ENCODE data around the gene PDHX. TPM values are rescaled to one million over a fixed set of nuclear protein-coding genes. Genes with fewer than 3 reads are reported as not detected.
"Not testable (repeated sequence)": the region's sequence is repeated elsewhere in the genome, so short reads cannot be mapped to it uniquely, and the experiment has no call there.

The PDHX gene
- polyA plus RNA-seq, 3 donors, result 37.6 to 41.9 (median 40.0) TPM

DNA sequence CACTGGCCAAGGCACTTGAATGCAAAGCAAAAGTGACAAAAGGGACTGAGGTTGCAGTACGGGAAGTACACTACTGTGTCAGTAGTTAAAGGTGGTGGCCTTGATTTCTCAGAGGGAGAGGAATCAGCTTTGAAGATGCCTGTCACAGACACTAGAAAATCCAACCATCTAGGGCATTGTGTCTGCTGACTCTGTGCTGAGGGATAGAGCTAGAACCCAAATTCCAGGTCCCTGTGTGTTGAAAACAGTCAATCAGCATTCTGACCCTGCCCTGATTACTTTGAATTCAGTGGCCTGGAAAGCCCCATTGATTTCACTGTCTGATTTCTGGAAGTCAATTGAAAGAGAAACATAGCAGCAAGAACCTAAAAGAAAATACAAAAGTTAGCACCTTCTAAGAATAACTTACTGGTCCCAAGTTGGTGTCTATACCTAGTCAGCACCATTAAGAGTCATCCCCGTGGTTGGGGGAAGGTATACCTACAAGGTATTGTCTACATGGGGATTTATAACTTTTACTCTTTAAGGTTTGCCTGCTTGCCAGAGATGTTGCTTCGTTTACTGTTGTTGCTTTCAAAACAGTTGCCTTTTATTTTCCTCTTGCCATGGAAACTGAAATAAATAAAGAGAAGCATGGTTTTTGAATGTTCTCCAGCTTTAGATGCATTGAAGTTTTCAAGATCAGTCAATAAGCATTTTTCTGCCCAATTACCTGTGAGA lies 97.3 kb downstream of the PDHX start:
- no peak for DNase-seq (ENCODE audit: low read depth in 3 of 3, low spot score in 2 of 3)

DNA sequence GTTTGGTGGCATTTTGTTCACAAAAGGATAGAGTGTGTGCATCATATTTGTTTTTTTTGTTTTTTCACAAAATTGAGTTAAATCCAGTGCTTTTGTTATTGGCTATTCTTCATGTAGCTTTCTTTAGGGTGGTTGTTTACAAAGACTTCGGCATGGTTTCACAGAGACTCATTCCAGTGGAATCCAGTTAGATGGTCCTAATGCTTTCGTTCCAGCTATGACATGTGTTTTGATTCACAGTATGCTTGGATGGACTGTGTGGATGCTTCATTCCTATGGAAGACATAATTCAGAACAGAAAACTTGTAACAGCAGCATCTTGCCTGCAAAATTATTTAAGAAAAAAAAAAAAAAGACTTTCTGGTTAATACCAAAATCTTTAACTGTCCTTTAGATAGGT lies 97.9 kb downstream of the PDHX start:
- no peak for DNase-seq (ENCODE audit: low read depth in 3 of 3, low spot score in 2 of 3)

DNA sequence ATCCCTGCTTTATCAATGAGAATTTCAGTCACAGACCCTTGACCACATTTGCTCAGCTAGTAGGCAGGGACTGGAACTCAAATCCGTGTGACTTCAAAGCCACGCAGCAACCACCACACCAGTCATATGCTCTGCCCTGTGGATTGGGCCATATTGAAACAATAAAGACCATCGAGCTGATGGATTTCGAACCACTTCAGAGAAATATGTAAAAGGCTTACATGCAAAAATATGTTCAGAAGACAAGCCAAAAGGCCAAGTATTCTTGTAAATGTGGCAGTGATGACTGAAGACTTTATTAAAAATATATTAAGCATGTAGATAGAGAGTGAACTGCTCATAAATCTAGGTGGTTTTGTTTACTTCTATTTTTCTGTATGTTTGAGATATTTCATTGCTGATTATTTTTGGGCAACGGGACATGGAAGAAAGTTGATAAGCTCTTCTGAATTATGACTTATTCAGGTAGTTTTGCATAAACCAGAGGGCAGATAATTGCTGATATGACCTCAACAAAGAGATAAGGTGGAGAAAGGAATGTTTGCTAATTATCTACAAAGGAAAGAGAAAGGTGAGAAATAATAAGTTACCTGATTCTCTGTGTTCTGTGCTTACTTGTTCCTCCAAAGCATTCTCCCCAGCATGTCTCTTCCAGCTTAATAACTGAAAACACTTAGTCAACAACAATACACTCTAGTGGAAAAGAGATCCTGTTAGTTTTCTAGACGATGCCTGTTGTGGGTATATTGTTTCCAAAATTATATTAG lies 99.4 kb downstream of the PDHX start:
- DNase-seq (ENCODE audit: low read depth in 3 of 3, low spot score in 2 of 3), result no peak

DNA sequence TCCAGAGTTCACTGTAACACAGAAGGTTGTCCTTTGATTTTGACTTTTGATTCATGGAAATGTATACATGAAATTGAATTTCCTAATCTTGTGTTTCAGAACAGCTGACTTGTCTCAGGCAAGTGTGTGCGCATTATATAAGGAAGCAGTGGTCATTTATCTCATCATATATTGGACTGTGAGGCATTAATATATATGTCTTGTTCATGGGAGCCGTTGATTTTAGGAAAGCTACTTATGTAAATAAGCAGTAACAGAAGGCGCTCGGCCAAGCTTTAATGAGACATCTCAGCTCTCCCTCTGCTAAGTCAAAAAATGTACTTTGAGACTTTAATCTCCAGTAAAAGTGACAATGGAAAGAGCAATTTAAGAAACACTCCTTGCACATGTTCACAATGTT lies 100.5 kb downstream of the PDHX start:
- DNase-seq (ENCODE audit: low read depth in 3 of 3, low spot score in 2 of 3), result peak in 1 of 3 donors; percentile 31

DNA sequence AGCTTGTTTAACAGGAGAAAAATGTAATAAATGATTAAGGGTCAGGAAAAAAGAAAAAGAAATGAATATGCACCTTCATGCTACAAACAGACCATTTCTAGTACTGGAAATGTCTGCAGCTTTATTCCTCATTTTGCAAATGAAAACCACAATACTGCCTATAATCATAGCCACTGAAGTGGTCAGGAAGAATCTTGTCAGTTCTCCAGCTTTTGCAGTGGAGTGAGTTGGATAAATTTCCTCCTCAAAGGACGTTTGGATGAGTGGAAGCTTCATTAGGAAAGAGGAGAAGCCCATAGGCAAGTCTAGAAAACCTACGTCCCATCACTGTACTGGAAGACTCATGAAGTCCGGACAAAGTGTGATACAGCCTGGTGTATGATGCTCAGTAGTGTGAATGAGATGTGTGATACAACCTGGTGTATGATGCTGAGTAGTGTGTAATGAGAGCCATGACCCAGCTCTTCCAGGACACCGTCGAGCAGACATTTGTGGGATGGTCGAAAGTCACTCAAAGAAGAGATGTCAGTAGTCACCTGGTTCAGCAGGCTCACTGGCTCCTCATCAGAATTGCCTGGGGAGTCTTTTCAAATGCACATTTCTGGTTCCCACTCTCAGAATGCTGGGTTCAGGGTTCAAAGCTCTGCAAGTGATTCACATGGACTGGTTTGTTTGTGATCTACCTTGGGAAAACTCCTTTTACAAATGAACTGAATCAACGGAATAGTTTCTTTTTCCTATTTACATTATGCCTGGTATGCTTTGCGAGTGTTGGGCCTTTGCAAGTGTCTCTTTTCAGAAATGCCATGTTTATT lies 101.3 kb downstream of the PDHX start:
- DNase-seq (ENCODE audit: low read depth in 3 of 3, low spot score in 2 of 3), result no peak

DNA sequence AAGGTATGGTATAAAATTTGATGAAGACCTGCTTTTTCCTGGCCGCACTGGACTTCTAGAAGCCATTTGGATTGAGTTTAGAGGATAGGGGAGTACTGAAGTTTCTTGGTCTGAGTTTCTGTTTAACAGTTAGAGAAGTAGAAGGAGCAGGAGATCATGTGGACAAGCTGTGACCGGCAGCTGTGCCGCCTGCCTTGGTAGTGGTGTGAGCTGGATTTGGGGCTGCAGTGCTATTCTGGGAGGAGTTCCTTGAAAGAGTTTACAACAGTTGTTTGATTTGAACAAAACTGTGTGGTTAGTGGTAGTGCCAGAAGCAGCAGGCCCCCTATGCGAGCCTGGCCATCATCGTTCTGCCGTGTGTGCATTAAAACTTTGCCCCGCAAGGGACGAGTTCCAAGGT lies 105.2 kb downstream of the PDHX start:
- DNase-seq (ENCODE audit: low read depth in 3 of 3, low spot score in 2 of 3), result no peak

DNA sequence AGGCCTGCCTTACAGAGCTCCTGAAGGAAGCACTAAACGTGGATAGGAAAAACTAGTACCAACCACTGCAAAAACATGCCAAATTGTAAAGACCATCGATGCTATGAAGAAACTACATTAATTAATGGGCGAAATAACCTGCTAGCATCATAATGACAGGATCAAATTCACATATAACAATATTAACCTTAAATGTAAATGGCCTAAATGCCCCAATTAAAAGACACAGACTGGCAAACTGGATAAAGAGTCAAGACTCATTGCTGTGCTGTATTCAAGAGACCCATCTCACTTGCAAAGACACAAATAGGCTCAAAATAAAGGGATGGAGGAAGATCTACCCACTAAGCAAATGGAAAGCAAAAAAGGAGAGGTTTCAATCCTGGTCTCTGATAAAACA lies 107.5 kb downstream of the PDHX start:
- DNase-seq (ENCODE audit: low read depth in 3 of 3, low spot score in 2 of 3), result not testable (repeated sequence)

DNA sequence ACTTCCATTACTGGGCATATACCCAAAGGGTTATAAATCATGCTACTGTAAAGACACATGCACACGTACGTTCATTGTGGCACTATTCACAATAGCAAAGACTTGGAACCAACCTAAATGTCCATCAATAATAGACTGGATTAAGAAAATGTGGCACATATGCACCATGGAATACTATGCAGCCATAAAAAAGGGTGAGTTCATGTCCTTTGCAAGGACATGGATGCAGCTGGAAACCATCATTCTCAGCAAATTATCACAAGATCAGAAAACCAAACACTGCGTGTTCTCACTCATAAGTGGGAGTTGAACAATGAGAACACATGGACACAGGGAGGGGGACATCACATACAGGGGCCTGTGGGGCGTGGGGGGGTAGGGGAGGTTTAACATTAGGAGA lies 111.6 kb downstream of the PDHX start:
- not testable (repeated sequence) for DNase-seq (ENCODE audit: low read depth in 3 of 3, low spot score in 2 of 3)

DNA sequence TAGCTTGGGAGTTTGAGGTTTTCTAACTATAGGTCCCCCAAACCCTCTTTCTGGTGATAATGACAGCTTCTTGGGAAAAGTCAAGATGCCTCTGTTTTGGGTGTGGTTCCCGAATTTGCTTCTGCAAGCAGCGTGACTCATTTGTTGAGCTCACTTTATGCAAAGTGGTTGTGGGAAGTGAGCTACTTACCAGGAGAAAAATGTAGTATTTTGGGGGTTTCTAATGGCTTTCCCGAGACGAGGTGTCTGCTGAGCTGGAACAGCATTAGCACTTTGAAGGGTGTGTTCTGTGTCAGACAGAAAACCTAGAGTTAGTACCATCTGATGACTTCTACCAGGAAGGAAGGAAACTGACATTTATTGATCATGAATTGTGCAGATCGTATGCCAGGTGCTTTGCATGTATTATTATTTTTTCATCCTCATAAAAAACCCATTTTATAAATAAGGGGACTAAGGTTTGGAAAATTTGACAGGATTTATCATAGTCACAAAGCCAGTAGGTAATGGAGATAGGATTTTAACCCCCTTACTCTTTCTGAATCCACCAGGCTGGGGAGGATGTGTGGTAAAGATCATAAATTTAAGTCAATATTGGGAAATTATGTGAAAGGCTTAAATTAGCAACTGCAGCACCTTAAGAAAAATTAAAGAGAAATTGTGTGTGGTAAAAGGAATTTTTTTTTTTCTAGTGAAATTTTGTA lies 113.7 kb downstream of the PDHX start:
- no peak for DNase-seq (ENCODE audit: low read depth in 3 of 3, low spot score in 2 of 3)

DNA sequence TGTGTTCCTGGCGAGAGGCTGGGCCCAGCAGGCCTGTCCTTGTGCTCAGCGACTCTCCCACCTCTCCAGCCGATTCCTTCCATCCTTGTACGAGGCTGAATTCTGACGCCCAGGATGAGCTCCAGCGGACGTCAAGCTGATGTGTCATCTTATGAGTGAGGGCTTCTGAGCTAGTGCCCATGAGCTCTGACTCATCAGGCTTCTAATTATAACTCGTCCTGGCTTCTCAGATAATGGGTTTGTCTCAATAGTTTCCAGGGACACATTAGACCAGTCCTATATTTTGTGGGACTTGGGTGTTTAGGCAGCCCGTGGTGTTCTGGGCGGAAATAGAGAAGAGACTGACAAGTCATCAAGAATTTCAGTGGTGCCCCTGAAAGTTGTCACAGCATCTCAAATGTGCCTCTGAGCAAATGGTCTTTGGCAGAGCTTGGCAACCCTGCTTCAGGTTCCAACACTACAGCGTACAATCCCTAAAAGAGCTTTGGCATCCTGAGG lies 114.3 kb downstream of the PDHX start:
- DNase-seq (ENCODE audit: low read depth in 3 of 3, low spot score in 2 of 3), result no peak

DNA sequence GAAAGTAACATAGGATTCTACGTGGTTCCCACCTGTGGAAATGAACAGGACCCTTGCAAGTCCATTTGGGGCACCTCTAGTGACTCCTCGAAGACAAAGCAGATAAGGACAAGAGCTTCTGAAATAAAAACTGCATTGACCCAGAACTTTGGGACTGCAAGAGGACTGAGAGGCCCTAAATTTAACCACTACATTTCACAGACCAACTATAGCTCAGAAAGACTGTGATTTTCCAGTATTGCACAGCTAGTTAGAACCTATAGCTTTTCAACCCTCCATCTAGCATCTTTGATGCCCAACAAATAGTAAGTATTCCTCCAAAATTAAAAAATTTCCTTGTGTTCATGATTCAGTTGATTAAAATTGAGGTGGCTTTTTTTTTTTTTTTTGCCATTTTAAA lies 114.9 kb downstream of the PDHX start:
- no peak for DNase-seq (ENCODE audit: low read depth in 3 of 3, low spot score in 2 of 3)

DNA sequence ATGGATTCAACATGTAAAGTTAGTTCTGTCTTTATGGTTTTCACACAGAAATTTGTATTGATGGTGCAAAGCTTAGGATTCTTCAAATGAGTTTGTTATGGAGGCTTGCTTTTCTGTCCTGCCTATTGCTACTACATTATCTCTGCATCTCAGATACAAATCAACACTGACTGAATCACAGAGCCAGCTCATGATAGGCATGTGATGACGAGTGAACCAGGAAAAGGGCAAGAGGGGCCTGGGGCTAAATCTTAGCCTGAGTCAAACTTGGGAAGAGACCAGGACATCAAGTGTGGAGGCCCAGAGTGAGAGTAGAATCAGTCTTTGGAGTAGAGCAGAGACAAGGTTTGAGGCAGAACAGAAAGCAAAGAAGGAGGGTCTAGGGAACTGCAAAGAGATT lies 115.4 kb downstream of the PDHX start:
- no peak for DNase-seq (ENCODE audit: low read depth in 3 of 3, low spot score in 2 of 3)

DNA sequence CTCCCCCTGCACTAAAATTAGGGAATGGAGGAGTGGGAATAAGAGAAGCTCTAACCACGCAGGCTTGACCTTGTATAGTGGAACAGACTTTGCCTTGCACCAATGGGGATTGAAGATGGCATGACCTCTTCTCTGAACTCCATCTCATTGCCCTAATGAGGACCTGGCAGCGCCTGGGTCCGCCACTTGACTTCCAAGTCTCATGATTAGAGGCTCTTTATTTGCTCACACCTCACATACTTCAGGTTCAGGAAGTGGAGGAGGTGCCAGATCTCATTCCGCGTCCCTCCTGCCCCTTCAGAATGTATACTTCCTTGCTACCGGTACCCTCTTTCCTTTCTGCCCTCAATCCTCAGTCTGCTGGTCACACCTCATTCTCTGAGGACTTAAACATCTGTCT lies 116.6 kb downstream of the PDHX start:
- DNase-seq (ENCODE audit: low read depth in 3 of 3, low spot score in 2 of 3), result no peak

DNA sequence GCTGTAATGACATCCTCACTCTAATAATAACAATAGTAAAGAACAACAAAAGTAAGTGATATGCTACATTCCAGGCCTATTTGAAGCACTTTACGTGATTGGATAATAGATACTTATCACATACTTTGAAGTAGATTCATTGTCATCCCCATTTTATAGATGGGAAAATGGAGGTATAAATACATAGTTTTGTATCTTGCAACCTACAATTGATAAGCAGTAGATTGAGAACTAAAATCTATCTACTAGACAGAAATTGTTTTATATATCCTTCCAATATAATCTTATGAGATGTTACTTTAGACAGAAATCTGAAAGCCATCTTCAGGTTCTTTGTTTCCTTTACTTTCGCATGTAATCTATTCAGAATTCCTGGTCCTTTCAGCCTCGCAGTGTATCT lies 118.0 kb downstream of the PDHX start:
- no peak for DNase-seq (ENCODE audit: low read depth in 3 of 3, low spot score in 2 of 3)

DNA sequence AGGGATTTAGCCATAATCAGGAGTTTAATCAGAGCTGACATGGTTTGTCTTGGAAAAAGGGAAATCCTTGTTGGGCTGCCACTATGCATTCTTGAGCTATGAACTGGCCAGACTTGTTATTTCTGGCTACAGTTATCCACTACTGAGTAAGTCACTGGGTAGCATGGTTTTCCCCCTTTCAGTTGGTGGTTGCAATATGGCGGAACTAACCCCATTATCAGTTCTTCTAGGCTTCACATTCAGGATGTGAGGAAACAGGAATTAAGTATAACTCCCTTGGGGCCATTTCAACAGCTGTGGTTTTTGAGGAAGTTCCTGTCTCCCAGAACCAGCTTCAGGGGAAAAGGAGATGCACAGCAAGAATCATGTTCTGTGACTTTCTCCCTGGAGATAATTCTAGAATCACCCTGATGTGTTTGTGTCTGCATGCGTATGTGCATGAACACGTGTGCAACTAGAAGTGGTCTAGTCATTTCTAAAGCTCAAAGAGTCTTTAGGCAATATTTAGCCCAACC lies 119.5 kb downstream of the PDHX start:
- DNase-seq (ENCODE audit: low read depth in 3 of 3, low spot score in 2 of 3), result no peak

DNA sequence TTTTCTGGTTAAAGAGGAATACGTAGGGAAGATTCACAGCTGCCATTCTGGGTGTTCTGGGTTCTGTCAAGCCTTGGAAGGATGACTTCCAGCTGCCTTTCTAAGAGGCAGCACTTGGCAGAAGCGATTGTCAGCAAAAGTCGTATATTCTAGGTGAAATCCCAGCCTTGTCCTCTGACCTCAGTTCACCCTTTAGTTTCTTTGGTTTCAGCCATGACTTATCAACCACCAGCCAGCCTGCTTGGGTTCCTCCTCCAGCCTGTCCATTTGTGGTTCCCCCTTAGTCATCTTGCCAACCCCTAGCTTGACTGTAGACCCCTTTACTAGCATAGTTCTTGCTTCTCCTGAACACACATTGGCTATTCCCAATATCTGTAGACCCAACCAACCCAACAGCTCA lies 120.2 kb downstream of the PDHX start:
- no peak for DNase-seq (ENCODE audit: low read depth in 3 of 3, low spot score in 2 of 3)

DNA sequence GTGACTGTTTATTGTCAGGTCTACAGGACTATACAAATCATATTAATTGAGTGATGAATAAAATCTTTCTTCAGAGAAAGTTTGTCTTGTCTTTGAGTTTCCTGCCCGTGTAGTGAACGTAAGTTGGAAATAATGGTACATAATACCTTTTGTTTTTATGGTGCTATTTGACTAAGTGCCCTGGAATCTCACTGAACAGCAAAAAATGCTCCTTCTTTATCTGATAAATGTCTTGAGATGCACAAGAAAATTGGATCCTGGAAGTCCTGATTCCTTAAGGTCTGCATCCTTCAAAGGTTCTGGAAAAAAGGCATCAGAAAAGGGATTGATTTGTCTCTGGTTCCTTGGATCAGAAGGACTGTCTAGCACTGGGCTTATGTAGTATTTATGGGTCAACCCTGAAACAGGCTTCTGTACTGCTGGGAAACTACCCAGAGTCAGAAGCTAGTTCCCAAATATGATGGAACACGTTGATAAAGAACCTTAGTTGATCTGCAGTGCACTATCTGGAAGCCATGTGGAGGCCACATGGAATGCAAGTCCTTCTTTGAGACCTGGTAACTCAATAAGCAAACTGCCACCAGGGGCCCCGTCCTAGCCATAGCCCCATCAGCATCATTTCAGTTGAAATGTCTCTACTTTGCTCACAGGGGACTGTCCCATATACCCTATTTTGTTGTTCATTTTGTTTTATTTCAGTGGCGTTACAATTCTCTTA lies 122.0 kb downstream of the PDHX start:
- DNase-seq (ENCODE audit: low read depth in 3 of 3, low spot score in 2 of 3), result no peak

DNA sequence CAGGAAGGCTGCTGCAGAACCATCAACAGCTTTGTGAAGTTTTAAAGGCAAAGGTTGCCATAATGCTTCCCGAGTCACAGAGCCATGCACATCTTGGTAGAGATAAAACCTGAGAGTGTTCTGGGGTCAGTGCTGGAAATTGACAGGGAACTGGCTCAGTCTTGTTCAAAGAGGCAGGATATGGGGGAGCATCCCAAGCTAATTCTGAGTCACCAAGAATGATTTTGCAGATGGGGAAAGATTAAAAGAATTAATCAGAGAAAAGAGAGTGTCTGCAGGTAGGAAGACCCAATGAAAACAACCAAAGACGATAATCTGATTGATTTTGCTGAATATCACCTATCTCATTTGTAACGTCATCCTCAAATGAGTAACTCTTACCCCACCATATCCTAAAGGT lies 122.7 kb downstream of the PDHX start:
- DNase-seq (ENCODE audit: low read depth in 3 of 3, low spot score in 2 of 3), result no peak

DNA sequence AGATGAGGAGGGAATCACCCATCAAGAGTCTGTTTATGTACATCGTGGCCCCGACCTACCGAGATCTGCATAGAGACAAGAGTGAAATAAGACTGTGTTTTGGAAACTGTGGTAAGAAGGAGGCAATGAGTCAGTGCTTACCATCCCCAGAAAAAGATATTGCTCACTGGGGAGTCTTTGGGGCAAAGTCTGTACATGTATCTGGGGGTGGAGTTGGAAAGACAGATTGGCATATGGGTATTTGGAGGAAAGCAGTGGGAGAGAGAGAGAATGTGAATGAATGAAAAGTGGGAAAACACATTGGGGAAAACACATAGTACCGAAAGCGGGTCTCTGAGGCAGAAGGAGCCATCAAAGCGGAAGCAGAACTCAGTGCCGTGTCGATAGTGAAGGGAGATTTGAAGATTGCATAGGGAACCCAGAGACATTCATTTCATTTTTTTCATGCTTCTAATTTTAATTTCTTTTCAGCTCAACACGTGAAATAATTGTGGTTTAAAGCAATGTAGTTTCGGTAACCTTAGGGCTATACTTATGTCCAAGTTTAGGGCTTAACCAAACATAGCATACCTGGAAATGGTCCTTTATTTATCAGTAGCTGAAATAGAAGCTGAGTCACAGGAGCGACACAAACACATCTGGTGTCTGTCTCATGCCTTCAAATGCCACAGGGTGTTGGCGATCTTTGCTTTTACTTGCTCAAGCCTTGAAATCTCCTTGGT lies 124.0 kb downstream of the PDHX start:
- no peak for DNase-seq (ENCODE audit: low read depth in 3 of 3, low spot score in 2 of 3)
